Mesothelial cell of epicardium (in vitro differentiated cells): ENCODE results near the gene GPR180. TPM values are rescaled to one million over a fixed set of nuclear protein-coding genes. Genes with fewer than 3 reads are reported as not detected.
"Not testable (repeated sequence)": the region's sequence is repeated elsewhere in the genome, so short reads cannot be mapped to it uniquely, and the experiment has no call there.

ENCODE experiments used
- DNase-seq, 2 experiments: peaks; one replicate each; pipeline ENCODE4 v3.0.0; 2021; ENCODE audit warnings: low spot score in 2 of 2; ENCODE audit not compliant: unreplicated experiment in 2 of 2
- H3K27ac Mint-ChIP-seq: 2 replicates; pipeline ENCODE4 v1.8.0; 2021; ENCODE audit warnings: mixed read lengths
- H3K27me3 Mint-ChIP-seq: 2 replicates; pipeline ENCODE4 v1.8.0; 2021; ENCODE audit warnings: low read depth, mixed read lengths
- H3K36me3 Mint-ChIP-seq: 2 replicates; pipeline ENCODE4 v1.8.0; 2021; ENCODE audit warnings: mixed read lengths
- H3K4me1 Mint-ChIP-seq: 2 replicates; pipeline ENCODE4 v1.8.0; 2021; ENCODE audit warnings: mixed read lengths
- H3K4me3 Mint-ChIP-seq: 2 replicates; pipeline ENCODE4 v1.8.0; 2021; ENCODE audit warnings: mild to moderate bottlenecking, moderate library complexity, mixed read lengths
- H3K9me3 Mint-ChIP-seq: 2 replicates; pipeline ENCODE4 v1.8.0; 2021; ENCODE audit warnings: mixed read lengths
- CTCF ChIP-seq: fragments of 200-600 bp; sonication (generic); IDR thresholded peaks from one replicate; pipeline ENCODE4 v1.5.0; 2021; ENCODE audit warnings: antibody characterized with exemption; ENCODE audit not compliant: unreplicated experiment
- total RNA-seq: library from RNA; stranded (reverse); gene quantifications from 3 replicates; pipeline ENCODE4 v1.2.1, GENCODE V29; 2021

The GPR180 gene
- total RNA-seq, 1 donor from 2014 or later = 6.5 TPM

GRCh38 chr13:94620286-94620896 lies 18.7 kb downstream of the GPR180 start:
- Mint-ChIP-seq H3K4me1 (peaks cover 2% of the 10 kb centered on the region), H3K27ac (no peak overlapping the region), H3K4me3 (no peak overlapping the region), H3K36me3 (peaks cover 11% of the 10 kb centered on the region), H3K27me3 (no peaks in the 10 kb centered on the region), H3K9me3 (no peaks in the 10 kb centered on the region)
- DNase-seq = no peak
- TF ChIP-seq CTCF = peak; percentile 82

GRCh38 chr13:94622344-94622743 lies 20.7 kb downstream of the GPR180 start:
- peaks cover under 1% of the 10 kb centered on the region for H3K4me1 Mint-ChIP-seq
- no peak for DNase-seq
- no peak for TF ChIP-seq CTCF
- H3K36me3 Mint-ChIP-seq = peaks cover 14% of the 10 kb centered on the region
- no peak overlapping the region for H3K4me3 Mint-ChIP-seq
- no peak overlapping the region for H3K27ac Mint-ChIP-seq
- H3K27me3 Mint-ChIP-seq = no peaks in the 10 kb centered on the region
- H3K9me3 Mint-ChIP-seq = no peaks in the 10 kb centered on the region

DNA sequence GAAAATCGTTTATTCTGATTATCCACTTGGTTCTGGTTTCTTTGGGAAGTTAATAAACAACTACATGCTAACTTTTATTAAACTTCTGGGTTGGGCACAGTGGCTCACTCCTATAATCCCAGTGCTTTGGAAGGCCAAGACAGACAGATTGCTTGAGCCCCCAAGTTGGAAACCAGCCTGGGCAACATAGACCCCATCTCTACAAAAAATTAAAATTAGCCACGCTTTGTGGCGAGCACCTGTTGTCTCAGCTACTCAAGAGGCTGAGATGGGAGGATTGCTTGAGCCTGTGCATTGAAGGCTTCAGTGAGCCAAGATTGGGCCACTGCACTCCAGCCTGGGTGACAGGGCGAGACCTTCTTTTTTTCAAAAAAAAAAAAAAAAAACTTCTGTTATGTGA lies 21.7 kb downstream of the GPR180 start:
- no peak for TF ChIP-seq CTCF
- no peak overlapping the region for H3K4me3 Mint-ChIP-seq
- no peak for DNase-seq
- no peak overlapping the region for H3K27ac Mint-ChIP-seq
- H3K4me1 Mint-ChIP-seq = no peaks in the 10 kb centered on the region
- H3K36me3 Mint-ChIP-seq = peaks cover 14% of the 10 kb centered on the region
- no peaks in the 10 kb centered on the region for H3K9me3 Mint-ChIP-seq
- no peaks in the 10 kb centered on the region for H3K27me3 Mint-ChIP-seq

- H3K27ac Mint-ChIP-seq = no peak overlapping the region
- H3K4me3 Mint-ChIP-seq = no peak overlapping the region
- no peak for TF ChIP-seq CTCF
- peaks cover 6% of the 10 kb centered on the region for H3K4me1 Mint-ChIP-seq
- peaks cover 34% of the 10 kb centered on the region for H3K36me3 Mint-ChIP-seq
- no peaks in the 10 kb centered on the region for H3K27me3 Mint-ChIP-seq
- DNase-seq = no peak
- H3K9me3 Mint-ChIP-seq = peaks cover 6% of the 10 kb centered on the region
Observed at GRCh38 chr13:94630858-94631257, 29.2 kb downstream of the GPR180 start.

- no peak overlapping the region for H3K4me3 Mint-ChIP-seq
- peaks cover 19% of the 10 kb centered on the region for H3K9me3 Mint-ChIP-seq
- no peak for TF ChIP-seq CTCF
- H3K27me3 Mint-ChIP-seq = no peaks in the 10 kb centered on the region
- H3K36me3 Mint-ChIP-seq = peaks cover 33% of the 10 kb centered on the region
- H3K27ac Mint-ChIP-seq = no peak overlapping the region
- DNase-seq = no peak
- peaks cover 6% of the 10 kb centered on the region for H3K4me1 Mint-ChIP-seq
Observed at GRCh38 chr13:94632226-94632980, 30.7 kb downstream of the GPR180 start.

DNA sequence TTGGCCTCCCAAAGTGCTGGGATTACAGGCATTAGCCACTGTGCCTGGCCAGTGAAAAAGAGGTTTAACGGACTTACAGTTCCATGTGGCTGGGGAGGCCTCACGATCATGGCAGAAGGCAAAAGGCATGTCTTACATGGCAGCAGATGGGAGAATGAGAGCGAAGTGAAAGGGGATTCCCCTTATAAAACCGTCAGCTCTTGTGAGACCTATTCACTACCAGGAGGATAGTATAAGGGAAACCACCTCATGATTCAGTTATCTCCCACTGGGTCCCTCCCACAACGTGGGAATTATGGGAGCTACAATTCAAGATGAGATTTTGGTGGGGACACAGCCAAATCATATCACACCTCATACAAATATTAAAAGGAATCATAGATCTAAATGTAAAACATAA lies 34.4 kb downstream of the GPR180 start:
- not testable (repeated sequence) for DNase-seq, H3K27me3 Mint-ChIP-seq, H3K4me1 Mint-ChIP-seq, H3K27ac Mint-ChIP-seq, H3K4me3 Mint-ChIP-seq
- Mint-ChIP-seq H3K36me3 (peaks cover 35% of the 10 kb centered on the region), H3K9me3 (peaks cover 23% of the 10 kb centered on the region)
